Endothelial cell (in vitro differentiated cells): Measurements from ENCODE around the gene CCNY. TPM values are rescaled to one million over a fixed set of nuclear protein-coding genes. Genes with fewer than 3 reads are reported as not detected.

Source experiments
- DNase-seq: peaks from one replicate; pipeline ENCODE4 v3.0.0; 2021; ENCODE audit warnings: low spot score
- H3K27ac Mint-ChIP-seq: one replicate; pipeline ENCODE4 v1.8.0; 2021; ENCODE audit warnings: mixed read lengths, inconsistent platforms; ENCODE audit not compliant: unreplicated experiment
- H3K27me3 Mint-ChIP-seq: one replicate; pipeline ENCODE4 v1.8.0; 2021; ENCODE audit warnings: mild to moderate bottlenecking, moderate library complexity, mixed read lengths, inconsistent platforms; ENCODE audit not compliant: unreplicated experiment
- H3K36me3 Mint-ChIP-seq: one replicate; pipeline ENCODE4 v1.8.0; 2021; ENCODE audit warnings: mild to moderate bottlenecking, low read depth, mixed read lengths, inconsistent platforms; ENCODE audit not compliant: unreplicated experiment
- H3K4me1 Mint-ChIP-seq: one replicate; pipeline ENCODE4 v1.8.0; 2021; ENCODE audit warnings: mild to moderate bottlenecking, mixed read lengths, inconsistent platforms; ENCODE audit not compliant: unreplicated experiment
- H3K4me3 Mint-ChIP-seq: one replicate; pipeline ENCODE4 v1.8.0; 2021; ENCODE audit warnings: mild to moderate bottlenecking, mixed read lengths, inconsistent platforms; ENCODE audit not compliant: unreplicated experiment
- H3K9me3 Mint-ChIP-seq: one replicate; pipeline ENCODE4 v1.8.0; 2021; ENCODE audit warnings: mixed read lengths, inconsistent platforms; ENCODE audit not compliant: unreplicated experiment
- total RNA-seq: library from RNA; stranded (reverse); fragmentation: NEBNext Ultra II Directional; extraction: Animal tissue kit (Norgen Biotek cat#: 25700); gene quantifications from one replicate; pipeline ENCODE4 v1.2.1, GENCODE V29; 2021; ENCODE audit not compliant: unreplicated experiment
- TF ChIP-seq, protein P1 (sequence below): fragments of 200-600 bp; sonication (generic); IDR thresholded peaks from one replicate; pipeline ENCODE4 v1.5.0; 2021; ENCODE audit warnings: antibody characterized with exemption; ENCODE audit not compliant: unreplicated experiment

The CCNY gene
- total RNA-seq, 1 donor from 2014 or later: 169 TPM

DNA sequence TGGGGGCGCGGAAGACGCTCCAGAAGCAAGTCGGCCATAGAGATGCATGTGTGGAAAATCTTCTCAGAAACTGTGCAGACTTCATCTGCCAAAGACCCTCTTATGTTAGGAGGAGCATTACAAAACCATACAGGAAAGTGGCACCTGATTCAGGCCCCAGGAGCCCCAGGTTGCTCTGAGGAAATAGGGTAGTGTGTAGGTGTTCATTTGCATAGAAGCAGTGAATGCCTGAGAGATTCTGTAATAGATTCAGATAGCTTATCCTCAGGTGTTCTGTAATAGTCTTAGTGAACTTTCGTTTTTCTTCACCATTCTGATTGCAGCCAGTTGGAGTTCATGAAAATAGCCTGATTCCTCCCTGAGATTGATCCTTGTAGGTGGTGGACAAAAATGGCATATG lies 162.4 kb downstream of the CCNY start:
- peaks cover 8% of the 10 kb centered on the region for H3K27me3 Mint-ChIP-seq
- H3K27ac Mint-ChIP-seq: peak overlapping the region; percentile 9
- DNase-seq: no peak
- H3K9me3 Mint-ChIP-seq: no peaks in the 10 kb centered on the region
- H3K4me1 Mint-ChIP-seq: peaks cover 69% of the 10 kb centered on the region
- TF ChIP-seq, protein P1, sequence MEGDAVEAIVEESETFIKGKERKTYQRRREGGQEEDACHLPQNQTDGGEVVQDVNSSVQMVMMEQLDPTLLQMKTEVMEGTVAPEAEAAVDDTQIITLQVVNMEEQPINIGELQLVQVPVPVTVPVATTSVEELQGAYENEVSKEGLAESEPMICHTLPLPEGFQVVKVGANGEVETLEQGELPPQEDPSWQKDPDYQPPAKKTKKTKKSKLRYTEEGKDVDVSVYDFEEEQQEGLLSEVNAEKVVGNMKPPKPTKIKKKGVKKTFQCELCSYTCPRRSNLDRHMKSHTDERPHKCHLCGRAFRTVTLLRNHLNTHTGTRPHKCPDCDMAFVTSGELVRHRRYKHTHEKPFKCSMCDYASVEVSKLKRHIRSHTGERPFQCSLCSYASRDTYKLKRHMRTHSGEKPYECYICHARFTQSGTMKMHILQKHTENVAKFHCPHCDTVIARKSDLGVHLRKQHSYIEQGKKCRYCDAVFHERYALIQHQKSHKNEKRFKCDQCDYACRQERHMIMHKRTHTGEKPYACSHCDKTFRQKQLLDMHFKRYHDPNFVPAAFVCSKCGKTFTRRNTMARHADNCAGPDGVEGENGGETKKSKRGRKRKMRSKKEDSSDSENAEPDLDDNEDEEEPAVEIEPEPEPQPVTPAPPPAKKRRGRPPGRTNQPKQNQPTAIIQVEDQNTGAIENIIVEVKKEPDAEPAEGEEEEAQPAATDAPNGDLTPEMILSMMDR: no peak
- no peak overlapping the region for H3K4me3 Mint-ChIP-seq
- peaks cover 8% of the 10 kb centered on the region for H3K36me3 Mint-ChIP-seq

DNA sequence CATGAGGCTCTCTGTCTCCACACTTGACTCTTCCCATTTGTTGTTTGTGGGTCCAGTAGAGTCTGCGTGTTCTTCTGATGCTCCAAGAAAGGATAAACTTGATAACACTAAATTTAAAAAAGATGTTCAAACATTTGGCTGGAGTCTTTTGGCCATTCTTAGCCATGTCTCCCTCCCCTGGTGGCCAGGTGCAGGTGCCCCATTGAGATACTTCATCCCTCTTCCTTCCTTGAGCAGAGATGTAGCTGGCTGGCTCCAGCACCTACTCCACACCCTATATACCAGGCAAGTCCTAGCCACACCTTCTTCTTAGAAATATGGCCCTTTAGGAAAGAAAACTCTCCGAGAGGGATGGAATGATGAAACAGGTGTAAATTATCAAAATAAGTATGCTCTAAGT lies 165.6 kb downstream of the CCNY start:
- TF ChIP-seq, protein P1: no peak
- Mint-ChIP-seq H3K4me3 (no peak overlapping the region), H3K27ac (no peak overlapping the region), H3K27me3 (peaks cover 10% of the 10 kb centered on the region), H3K36me3 (peaks cover 8% of the 10 kb centered on the region), H3K9me3 (no peaks in the 10 kb centered on the region), H3K4me1 (peaks cover 63% of the 10 kb centered on the region)
- DNase-seq: no peak

DNA sequence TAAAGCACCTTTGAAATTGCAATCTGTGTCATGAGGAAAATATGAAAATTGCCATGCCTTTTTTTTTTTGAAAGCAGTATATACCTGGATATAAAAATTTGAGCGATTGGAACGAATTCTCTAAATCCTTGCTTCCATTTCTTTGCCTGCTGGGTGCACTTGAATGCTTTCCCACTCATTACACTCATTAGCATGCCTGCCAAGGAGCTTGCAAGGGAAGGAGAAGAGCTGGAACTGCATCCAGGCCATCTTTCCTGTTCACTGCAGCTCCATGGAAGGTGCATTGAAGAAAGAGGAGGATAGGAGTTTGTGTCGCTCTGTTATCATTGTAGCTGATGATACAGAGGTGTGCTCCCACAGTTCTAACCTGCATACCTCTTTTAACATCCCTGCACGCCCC lies 166.4 kb downstream of the CCNY start:
- peaks cover 10% of the 10 kb centered on the region for H3K27me3 Mint-ChIP-seq
- no peaks in the 10 kb centered on the region for H3K9me3 Mint-ChIP-seq
- TF ChIP-seq, protein P1: no peak
- DNase-seq: no peak
- H3K36me3 Mint-ChIP-seq: peaks cover 8% of the 10 kb centered on the region
- H3K4me3 Mint-ChIP-seq: no peak overlapping the region
- H3K27ac Mint-ChIP-seq: no peak overlapping the region
- peaks cover 60% of the 10 kb centered on the region for H3K4me1 Mint-ChIP-seq

DNA sequence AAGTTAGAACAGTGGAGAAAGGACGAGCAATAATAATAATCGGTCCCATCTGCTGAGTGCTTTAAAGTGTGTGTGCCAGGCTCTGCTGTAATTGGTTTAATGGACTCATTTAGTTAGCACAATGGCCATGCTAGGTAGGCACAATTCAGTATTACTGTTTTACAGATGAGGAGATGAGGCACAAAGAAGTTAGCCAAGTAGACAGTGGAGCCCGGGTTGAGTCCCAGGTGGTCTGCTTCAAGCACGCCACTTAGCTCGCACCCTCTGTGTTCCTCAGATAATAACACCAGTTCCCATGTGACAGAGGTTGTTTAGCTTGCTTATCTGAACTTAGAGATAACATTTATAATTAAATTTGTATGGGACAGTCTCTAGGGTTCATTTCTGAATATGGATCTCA lies 167.3 kb downstream of the CCNY start:
- Mint-ChIP-seq H3K4me3 (no peak overlapping the region), H3K27me3 (peaks cover 8% of the 10 kb centered on the region), H3K4me1 (peaks cover 57% of the 10 kb centered on the region), H3K27ac (no peak overlapping the region), H3K9me3 (no peaks in the 10 kb centered on the region), H3K36me3 (peaks cover 10% of the 10 kb centered on the region)
- no peak for DNase-seq
- TF ChIP-seq, protein P1: no peak

GRCh38 chr10:35504132-35504531 lies 167.8 kb downstream of the CCNY start:
- TF ChIP-seq, protein P1: no peak
- no peak overlapping the region for H3K27ac Mint-ChIP-seq
- no peak overlapping the region for H3K4me3 Mint-ChIP-seq
- DNase-seq: no peak
- H3K9me3 Mint-ChIP-seq: no peaks in the 10 kb centered on the region
- peaks cover 4% of the 10 kb centered on the region for H3K36me3 Mint-ChIP-seq
- peaks cover 5% of the 10 kb centered on the region for H3K27me3 Mint-ChIP-seq
- peaks cover 51% of the 10 kb centered on the region for H3K4me1 Mint-ChIP-seq
